SK-N-SH (cell line): ENCODE measurements around the gene SSX2IP. TPM values are rescaled to one million over a fixed set of nuclear protein-coding genes. Genes with fewer than 3 reads are reported as not detected.

ENCODE experiments used
- CTCF ChIA-PET: fragments of 300-600, 350-600 bp; formaldehyde crosslinking; extraction: SDS; loops from one replicate; lab custom pipeline; 2021; lab: Yijun Ruan, JAX
- POLR2A ChIA-PET: fragments of 350-600 bp; sonication (Branson Sonifier 250); formaldehyde crosslinking; extraction: SDS; loops from one replicate; lab custom pipeline; 2020; ENCODE audit warnings: antibody characterized with exemption, inconsistent platforms; lab: Yijun Ruan, JAX
- DNase-seq: peaks from one replicate; pipeline ENCODE4 v3.0.0; 2012
- H2AFZ ChIP-seq: fragments of 200-600 bp; sonication (generic); 2 replicates; pipeline ENCODE4 v1.8.1; 2016; ENCODE audit warnings: antibody characterized with exemption, mild to moderate bottlenecking, low read depth
- H3F3A ChIP-seq: fragments of 200-600 bp; sonication (generic); replicated peaks from 2 replicates; pipeline ENCODE3; 2016; ENCODE audit warnings: antibody characterized with exemption, mild to moderate bottlenecking; ENCODE audit not compliant: insufficient read depth
- H3K27ac ChIP-seq, 2 experiments: fragments of 200-500 bp in 1 of 2; fragments of 200-600 bp in 1 of 2; sonication (Bioruptor generic) in 1 of 2; sonication (generic), shearing (Covaris generic) in 1 of 2; 2 replicates each; pipeline versions ENCODE4 v1.5.1 to v1.6.1; 2014 to 2016; ENCODE audit warnings: low read depth in 2 of 2, inconsistent platforms in 1 of 2, low read length in 1 of 2, mild to moderate bottlenecking in 1 of 2, mixed read lengths in 1 of 2
- H3K27me3 ChIP-seq: fragments of 200-600 bp; sonication (generic), shearing (Covaris generic); 2 replicates; pipeline ENCODE4 v1.6.1; 2016; ENCODE audit warnings: mixed run types; ENCODE audit not compliant: insufficient read depth
- H3K36me3 ChIP-seq, 2 experiments: fragments of 200-500 bp in 1 of 2; fragments of 200-600 bp in 1 of 2; sonication (Bioruptor generic) in 1 of 2; sonication (generic) in 1 of 2; replicated peaks in 1 of 2; 2 replicates each; pipeline versions ENCODE3 to v1.5.1; 2014 to 2016; ENCODE audit warnings: low read length in 1 of 2, mild to moderate bottlenecking in 1 of 2; ENCODE audit not compliant: insufficient read depth in 2 of 2, control insufficient read depth in 1 of 2
- H3K4me1 ChIP-seq, 2 experiments: fragments of 200-500 bp in 1 of 2; fragments of 200-600 bp in 1 of 2; sonication (Bioruptor generic) in 1 of 2; sonication (generic), shearing (Covaris generic) in 1 of 2; 2 replicates each; pipeline versions ENCODE4 v1.5.1 to v1.6.1; 2014 to 2016; ENCODE audit warnings: low read depth in 1 of 2, low read length in 1 of 2, mixed run types in 1 of 2; ENCODE audit not compliant: insufficient read depth in 2 of 2, control insufficient read depth in 1 of 2
- H3K4me2 ChIP-seq: fragments of 200-600 bp; sonication (generic), shearing (Covaris generic); 2 replicates; pipeline ENCODE4 v1.6.1; 2017; ENCODE audit warnings: mixed run types
- H3K4me3 ChIP-seq, 2 experiments: fragments of 200-500 bp in 1 of 2; fragments of 200-600 bp in 1 of 2; sonication (Bioruptor generic) in 1 of 2; sonication (generic), shearing (Covaris generic) in 1 of 2; 2 replicates each; pipeline versions ENCODE4 v1.5.1 to v1.8.1; 2014 to 2016; ENCODE audit warnings: low read depth in 2 of 2, inconsistent platforms in 1 of 2, low read length in 1 of 2, mild to moderate bottlenecking in 1 of 2, mixed read lengths in 1 of 2, moderate library complexity in 1 of 2
- H3K79me2 ChIP-seq: fragments of 200-600 bp; sonication (generic); 2 replicates; pipeline ENCODE4 v1.8.1; 2017; ENCODE audit warnings: mild to moderate bottlenecking; ENCODE audit not compliant: insufficient read depth
- H3K9ac ChIP-seq: fragments of 200-600 bp; sonication (generic); 2 replicates; pipeline ENCODE4 v1.6.1; 2017; ENCODE audit warnings: mixed run types
- H3K9me2 ChIP-seq: fragments of 200-600 bp; sonication (generic); 2 replicates; pipeline ENCODE4 v1.6.1; 2017; ENCODE audit warnings: mixed run types
- H3K9me3 ChIP-seq: fragments of 200-600 bp; sonication (generic); 2 replicates; pipeline ENCODE4 v1.6.1; 2017; ENCODE audit warnings: mixed run types, mild to moderate bottlenecking, moderate library complexity
- H4K20me1 ChIP-seq: fragments of 200-600 bp; sonication (generic); 2 replicates; pipeline ENCODE4 v1.6.1; 2017; ENCODE audit warnings: mild to moderate bottlenecking, mixed run types; ENCODE audit not compliant: insufficient read depth
- ELF1 ChIP-seq: IDR thresholded peaks from 2 replicates; pipeline ENCODE4 v1.4.0; 2012
- EZH2phosphoT487 ChIP-seq: fragments of 200-600 bp; sonication (generic); IDR thresholded peaks from 2 replicates; pipeline ENCODE4 v1.6.1; 2017; ENCODE audit warnings: low read depth, mixed run types, mild to moderate bottlenecking, antibody characterized with exemption, moderate library complexity, borderline replicate concordance
- FOSL2 ChIP-seq: IDR thresholded peaks from 2 replicates; pipeline ENCODE4 v1.4.0; 2012; ENCODE audit warnings: low read depth, mild to moderate bottlenecking, moderate library complexity, borderline replicate concordance
- MXI1 ChIP-seq: IDR thresholded peaks from 2 replicates; pipeline ENCODE4 v1.6.1; 2012; ENCODE audit warnings: mild to moderate bottlenecking, low read depth, low read length, improper control_type of control experiment
- NRF1 ChIP-seq: IDR thresholded peaks from 2 replicates; pipeline ENCODE4 v1.6.1; 2012; ENCODE audit warnings: low read depth, mild to moderate bottlenecking, low read length
- POLR2AphosphoS5 ChIP-seq: IDR thresholded peaks from 2 replicates; pipeline ENCODE4 v1.6.1; 2012; ENCODE audit warnings: low read depth, low read length
- WGBS: methylation state at CpG from one replicate; pipeline ENCODE4 v1.1.6; 2017; ENCODE audit warnings: low lambda C conversion rate; 5-methylcytosine and 5-hydroxymethylcytosine counted together
- polyA plus RNA-seq, 3 experiments: library from polyadenylated mRNA; depleted of rRNA; stranded (reverse); fragments of >200 nt; gene quantifications; 2 replicates each; pipeline ENCODE4 v1.2.3, GENCODE V29; 2012
- TF ChIP-seq, protein P1 (sequence below): IDR thresholded peaks from 2 replicates; pipeline ENCODE4 v1.4.0; 2012; ENCODE audit warnings: low read depth, borderline replicate concordance
- TF ChIP-seq, protein P2 (sequence below): fragments of 200-600 bp; sonication (generic); IDR thresholded peaks from 2 replicates; pipeline ENCODE4 v1.6.1; 2017; ENCODE audit warnings: antibody characterized with exemption, mild to moderate bottlenecking, moderate library complexity
- TF ChIP-seq, protein P3 (sequence below): IDR thresholded peaks from 2 replicates; pipeline ENCODE4; 2012

Gene SSX2IP
- polyA plus RNA-seq, 1 of the 3 experiments (the other 2 are of a cell fraction), result 7.7 TPM

DNA sequence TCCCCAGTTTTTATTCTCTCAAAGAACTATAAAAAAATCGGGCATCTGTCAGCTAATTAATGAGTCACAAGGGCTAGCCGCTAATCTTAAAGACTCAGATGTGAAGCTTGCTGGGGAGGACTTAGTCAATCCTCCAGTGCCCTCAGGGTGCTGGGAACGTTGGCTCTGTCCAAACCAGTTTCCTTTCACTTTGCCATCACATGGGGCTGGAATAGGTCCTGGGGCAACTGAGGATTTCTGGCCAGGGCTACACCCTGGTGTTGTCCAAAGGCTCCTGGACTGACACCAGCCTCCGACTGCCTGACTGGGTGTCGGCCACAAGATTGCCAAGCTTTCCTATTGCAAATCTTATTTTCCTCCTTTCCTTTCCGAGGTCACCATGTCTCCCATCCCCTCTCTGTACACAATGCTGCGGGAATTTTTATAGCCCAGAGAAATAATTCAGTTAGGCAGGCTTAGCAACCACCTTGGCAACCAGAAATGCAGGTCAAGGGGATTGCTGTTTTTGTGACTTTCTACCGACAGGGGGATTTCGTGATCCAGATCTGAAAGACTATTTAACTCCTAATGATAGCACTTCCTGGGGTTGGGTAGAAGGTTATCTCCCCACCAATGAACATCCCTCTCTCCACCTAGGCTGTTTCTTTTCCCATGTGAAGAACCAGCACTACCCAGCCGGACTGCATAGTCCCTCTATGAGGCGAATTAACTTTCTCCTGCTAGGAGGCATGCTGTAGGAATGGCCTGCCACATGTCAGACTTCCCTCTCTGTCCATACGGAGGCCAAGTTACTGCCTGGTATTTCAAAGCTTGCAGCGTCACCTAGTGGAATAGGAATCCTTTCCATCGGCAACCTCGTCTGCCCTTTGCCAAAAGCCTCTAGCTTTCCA is 86.1 kb downstream of the SSX2IP start (continued):
- no peak for TF ChIP-seq ELF1
- TF ChIP-seq EZH2phosphoT487, result no peak
- TF ChIP-seq, protein P1, sequence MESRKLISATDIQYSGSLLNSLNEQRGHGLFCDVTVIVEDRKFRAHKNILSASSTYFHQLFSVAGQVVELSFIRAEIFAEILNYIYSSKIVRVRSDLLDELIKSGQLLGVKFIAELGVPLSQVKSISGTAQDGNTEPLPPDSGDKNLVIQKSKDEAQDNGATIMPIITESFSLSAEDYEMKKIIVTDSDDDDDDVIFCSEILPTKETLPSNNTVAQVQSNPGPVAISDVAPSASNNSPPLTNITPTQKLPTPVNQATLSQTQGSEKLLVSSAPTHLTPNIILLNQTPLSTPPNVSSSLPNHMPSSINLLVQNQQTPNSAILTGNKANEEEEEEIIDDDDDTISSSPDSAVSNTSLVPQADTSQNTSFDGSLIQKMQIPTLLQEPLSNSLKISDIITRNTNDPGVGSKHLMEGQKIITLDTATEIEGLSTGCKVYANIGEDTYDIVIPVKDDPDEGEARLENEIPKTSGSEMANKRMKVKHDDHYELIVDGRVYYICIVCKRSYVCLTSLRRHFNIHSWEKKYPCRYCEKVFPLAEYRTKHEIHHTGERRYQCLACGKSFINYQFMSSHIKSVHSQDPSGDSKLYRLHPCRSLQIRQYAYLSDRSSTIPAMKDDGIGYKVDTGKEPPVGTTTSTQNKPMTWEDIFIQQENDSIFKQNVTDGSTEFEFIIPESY, result no peak
- no peak for TF ChIP-seq MXI1
- TF ChIP-seq, protein P2, sequence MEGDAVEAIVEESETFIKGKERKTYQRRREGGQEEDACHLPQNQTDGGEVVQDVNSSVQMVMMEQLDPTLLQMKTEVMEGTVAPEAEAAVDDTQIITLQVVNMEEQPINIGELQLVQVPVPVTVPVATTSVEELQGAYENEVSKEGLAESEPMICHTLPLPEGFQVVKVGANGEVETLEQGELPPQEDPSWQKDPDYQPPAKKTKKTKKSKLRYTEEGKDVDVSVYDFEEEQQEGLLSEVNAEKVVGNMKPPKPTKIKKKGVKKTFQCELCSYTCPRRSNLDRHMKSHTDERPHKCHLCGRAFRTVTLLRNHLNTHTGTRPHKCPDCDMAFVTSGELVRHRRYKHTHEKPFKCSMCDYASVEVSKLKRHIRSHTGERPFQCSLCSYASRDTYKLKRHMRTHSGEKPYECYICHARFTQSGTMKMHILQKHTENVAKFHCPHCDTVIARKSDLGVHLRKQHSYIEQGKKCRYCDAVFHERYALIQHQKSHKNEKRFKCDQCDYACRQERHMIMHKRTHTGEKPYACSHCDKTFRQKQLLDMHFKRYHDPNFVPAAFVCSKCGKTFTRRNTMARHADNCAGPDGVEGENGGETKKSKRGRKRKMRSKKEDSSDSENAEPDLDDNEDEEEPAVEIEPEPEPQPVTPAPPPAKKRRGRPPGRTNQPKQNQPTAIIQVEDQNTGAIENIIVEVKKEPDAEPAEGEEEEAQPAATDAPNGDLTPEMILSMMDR, result peak; percentile 69
- no peak for TF ChIP-seq NRF1
- peak; percentile 40; the same call in 1 of the 2 replicates for TF ChIP-seq FOSL2

DNA sequence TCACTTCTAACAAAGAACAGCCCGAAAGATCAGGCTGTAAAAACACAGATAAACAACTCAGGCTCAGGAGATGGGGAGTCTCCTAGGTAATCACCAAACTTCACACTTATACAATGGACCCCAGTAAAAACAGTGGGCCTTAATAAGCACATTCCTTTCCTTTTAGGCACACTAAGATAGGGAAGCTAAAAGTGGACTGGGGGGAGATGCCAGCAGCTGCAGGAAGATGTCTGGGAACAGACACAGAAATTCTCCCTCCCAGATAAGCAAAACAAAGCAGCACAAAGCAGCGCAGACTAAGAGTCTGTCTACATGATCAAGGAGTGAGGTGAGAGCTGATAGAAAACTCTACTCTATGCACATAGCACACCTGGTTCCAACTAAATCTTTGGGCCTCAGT is 87.0 kb downstream of the SSX2IP start:
- Histone ChIP-seq H3K27ac (peak overlapping the region in 1 of 2 experiments; percentile 97; a peak in 2 of 4 replicates), H3K4me3 (peak overlapping the region in 1 of 2 experiments; percentile 40; a peak in 2 of 4 replicates), H2AFZ (peak overlapping the region; percentile 58), H3K4me2 (peak overlapping the region; percentile 74), H3K9me2 (no peaks in the 10 kb centered on the region), H3K4me1 (peaks cover 3% of the 10 kb centered on the region in 2 experiments; a peak in 2 of 4 replicates), H3K27me3 (no peaks in the 10 kb centered on the region), H3K9ac (peak overlapping the region; percentile 62; the same call in 1 of the 2 replicates), H3F3A (peaks cover 39% of the 10 kb centered on the region), H4K20me1 (no peaks in the 10 kb centered on the region), H3K9me3 (no peaks in the 10 kb centered on the region), H3K79me2 (no peaks in the 10 kb centered on the region), H3K36me3 (no peaks in the 10 kb centered on the region)
- CTCF ChIA-PET, result interaction anchor here (1.6 to 2.0 kb wide), 2 partner anchors 10 to 17 kb away, joined by 4 read pairs; no protein-coding TSS in a partner anchor
- DNase-seq, result no peak
- POLR2A ChIA-PET, result no interaction called here
- 74% methylated on average over 2 of the region's 2 CpGs for WGBS
- TF ChIP-seq EZH2phosphoT487 (no peak), POLR2AphosphoS5 (no peak)
- TF ChIP-seq, protein P3, sequence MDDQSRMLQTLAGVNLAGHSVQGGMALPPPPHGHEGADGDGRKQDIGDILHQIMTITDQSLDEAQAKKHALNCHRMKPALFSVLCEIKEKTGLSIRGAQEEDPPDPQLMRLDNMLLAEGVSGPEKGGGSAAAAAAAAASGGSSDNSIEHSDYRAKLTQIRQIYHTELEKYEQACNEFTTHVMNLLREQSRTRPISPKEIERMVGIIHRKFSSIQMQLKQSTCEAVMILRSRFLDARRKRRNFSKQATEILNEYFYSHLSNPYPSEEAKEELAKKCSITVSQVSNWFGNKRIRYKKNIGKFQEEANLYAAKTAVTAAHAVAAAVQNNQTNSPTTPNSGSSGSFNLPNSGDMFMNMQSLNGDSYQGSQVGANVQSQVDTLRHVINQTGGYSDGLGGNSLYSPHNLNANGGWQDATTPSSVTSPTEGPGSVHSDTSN, result no peak
